H9 (cell line): Measurements from ENCODE around the gene ELFN2. TPM values are rescaled to one million over a fixed set of nuclear protein-coding genes. Genes with fewer than 3 reads are reported as not detected.
A peak's percentile ranks its signal among the peaks of the same experiment; 100 is the strongest.

ENCODE experiments used
- DNase-seq: peaks from one replicate; pipeline ENCODE4 v3.0.0-alpha.2; 2017
- H2AFZ ChIP-seq: one replicate; pipeline ENCODE4 v1.6.1; 2013; ENCODE audit warnings: mild to moderate bottlenecking, low read length, control low read depth, moderate library complexity
- H2AK5ac ChIP-seq: 2 replicates; pipeline ENCODE4 v1.6.1; 2013; ENCODE audit warnings: low read length, control low read depth, mixed read lengths; ENCODE audit not compliant: insufficient read length
- H2BK120ac ChIP-seq: one replicate; pipeline ENCODE4 v1.6.1; 2013; ENCODE audit warnings: low read depth, mild to moderate bottlenecking, low read length, control low read depth, inconsistent platforms; ENCODE audit not compliant: poor library complexity, severe bottlenecking
- H2BK12ac ChIP-seq: 2 replicates; pipeline ENCODE4 v1.6.1; 2013; ENCODE audit warnings: low read length, control low read depth, mixed read lengths, low read depth; ENCODE audit not compliant: insufficient read length
- H2BK15ac ChIP-seq: 2 replicates; pipeline ENCODE4 v1.6.1; 2013; ENCODE audit warnings: low read depth, low read length, control low read depth
- H2BK20ac ChIP-seq: one replicate; pipeline ENCODE4 v1.6.1; 2013; ENCODE audit warnings: low read depth, mild to moderate bottlenecking, low read length, control low read depth, inconsistent platforms; ENCODE audit not compliant: poor library complexity, severe bottlenecking
- H2BK5ac ChIP-seq: 2 replicates; pipeline ENCODE4 v1.6.1; 2013; ENCODE audit warnings: low read length, control low read depth, mixed read lengths; ENCODE audit not compliant: insufficient read length
- H3K14ac ChIP-seq: 2 replicates; pipeline ENCODE4 v1.6.1; 2013; ENCODE audit warnings: low read length, control low read depth; ENCODE audit not compliant: insufficient read depth
- H3K18ac ChIP-seq: 2 replicates; pipeline ENCODE4 v1.6.1; 2013; ENCODE audit warnings: low read depth, mild to moderate bottlenecking, mixed read lengths, low read length, control low read depth; ENCODE audit not compliant: insufficient read length
- H3K23ac ChIP-seq: 2 replicates; pipeline ENCODE4 v1.6.1; 2013; ENCODE audit warnings: low read length, control low read depth, mixed read lengths, low read depth; ENCODE audit not compliant: insufficient read length
- H3K23me2 ChIP-seq: 2 replicates; pipeline ENCODE4 v1.6.1; 2013; ENCODE audit warnings: low read depth, mild to moderate bottlenecking, mixed read lengths, low read length, control low read depth; ENCODE audit not compliant: insufficient read length, poor library complexity, severe bottlenecking
- H3K27ac ChIP-seq: 2 replicates; pipeline ENCODE4 v1.5.1; 2013; ENCODE audit warnings: low read length, control low read depth, mixed read lengths, low read depth; ENCODE audit not compliant: insufficient read length
- H3K27me3 ChIP-seq: 2 replicates; pipeline ENCODE4 v1.6.1; 2013; ENCODE audit warnings: low read length, control low read depth, inconsistent platforms; ENCODE audit not compliant: insufficient read depth
- H3K4ac ChIP-seq: 2 replicates; pipeline ENCODE4 v1.6.1; 2013; ENCODE audit warnings: low read depth, mild to moderate bottlenecking, control low read depth, inconsistent platforms, low read length, moderate library complexity
- H3K4me1 ChIP-seq: 2 replicates; pipeline ENCODE4 v1.6.1; 2013; ENCODE audit warnings: low read length, control low read depth, inconsistent platforms; ENCODE audit not compliant: insufficient read depth
- H3K4me2 ChIP-seq: 2 replicates; pipeline ENCODE4 v1.6.1; 2013; ENCODE audit warnings: low read length, control low read depth, mixed read lengths; ENCODE audit not compliant: insufficient read length, insufficient read depth
- H3K56ac ChIP-seq: 2 replicates; pipeline ENCODE4 v1.6.1; 2013; ENCODE audit warnings: low read depth, mild to moderate bottlenecking, mixed read lengths, low read length, control low read depth; ENCODE audit not compliant: insufficient read length
- H3K79me1 ChIP-seq: 2 replicates; pipeline ENCODE4 v1.6.1; 2013; ENCODE audit warnings: low read depth, mild to moderate bottlenecking, moderate library complexity, low read length, control low read depth, inconsistent platforms; ENCODE audit not compliant: insufficient read depth, poor library complexity, severe bottlenecking
- H3K79me2 ChIP-seq: 2 replicates; pipeline ENCODE4 v1.6.1; 2013; ENCODE audit warnings: low read length, control low read depth, inconsistent platforms; ENCODE audit not compliant: insufficient read depth
- H3K9ac ChIP-seq: 2 replicates; pipeline ENCODE4 v1.6.1; 2013; ENCODE audit warnings: low read length, control low read depth, mixed read lengths; ENCODE audit not compliant: insufficient read length; ENCODE audit errors: extremely low read depth
- H3K9me3 ChIP-seq: one replicate; pipeline ENCODE4 v1.6.1; 2013; ENCODE audit warnings: low read depth, low read length, inconsistent platforms; ENCODE audit not compliant: control insufficient read depth
- H3T11ph ChIP-seq: one replicate; pipeline ENCODE4 v1.6.1; 2013; ENCODE audit warnings: mild to moderate bottlenecking, low read length, control low read depth, inconsistent platforms
- H4K20me1 ChIP-seq: one replicate; pipeline ENCODE4 v1.6.1; 2013; ENCODE audit not compliant: control insufficient read depth, insufficient read length, insufficient read depth
- H4K5ac ChIP-seq: 2 replicates; pipeline ENCODE4 v1.6.1; 2013; ENCODE audit warnings: low read depth, mild to moderate bottlenecking, mixed read lengths, low read length, control low read depth; ENCODE audit not compliant: insufficient read length
- H4K8ac ChIP-seq: replicated peaks from 2 replicates; pipeline ENCODE4 v1.6.1; 2013; ENCODE audit warnings: low read length, control low read depth, mixed read lengths, low read depth; ENCODE audit not compliant: insufficient read length
- H4K91ac ChIP-seq: 2 replicates; pipeline ENCODE4 v1.6.1; 2013; ENCODE audit warnings: low read depth, mild to moderate bottlenecking, moderate library complexity, mixed read lengths, low read length, control low read depth; ENCODE audit not compliant: insufficient read length
- H3K27ac Mint-ChIP-seq, 3 experiments: 2 replicates in 2 of 3; 3 replicates in 1 of 3; pipeline ENCODE4 v1.8.0; 2020 to 2021; ENCODE audit warnings: mixed read lengths in 3 of 3, mild to moderate bottlenecking in 1 of 3, moderate library complexity in 1 of 3
- H3K27me3 Mint-ChIP-seq: 2 replicates; pipeline ENCODE4 v1.8.0; 2021; ENCODE audit warnings: low read depth, mild to moderate bottlenecking, moderate library complexity, mixed read lengths
- H3K36me3 Mint-ChIP-seq, 3 experiments: 2 replicates in 2 of 3; 3 replicates in 1 of 3; pipeline ENCODE4 v1.8.0; 2020 to 2021; ENCODE audit warnings: low read depth in 3 of 3, mixed read lengths in 3 of 3; ENCODE audit not compliant: insufficient read depth in 1 of 3
- H3K4me1 Mint-ChIP-seq, 2 experiments: 2 replicates each; pipeline ENCODE4 v1.8.0; 2020; ENCODE audit warnings: mixed read lengths in 2 of 2
- H3K4me3 Mint-ChIP-seq, 2 experiments: 2 replicates in 1 of 2; 3 replicates in 1 of 2; pipeline ENCODE4 v1.8.0; 2020 to 2021; ENCODE audit warnings: mild to moderate bottlenecking in 2 of 2, mixed read lengths in 2 of 2, moderate library complexity in 1 of 2
- H3K9me3 Mint-ChIP-seq, 2 experiments: 2 replicates in 1 of 2; 3 replicates in 1 of 2; pipeline ENCODE4 v1.8.0; 2020; ENCODE audit warnings: mild to moderate bottlenecking in 2 of 2, mixed read lengths in 2 of 2, moderate library complexity in 1 of 2
- WGBS: extraction: QIAGEN DNeasy Blood & Tissue Kit; methylation state at CpG from one replicate; pipeline ENCODE4 v1.1.7; 2013; ENCODE audit warnings: missing lambda C conversion rate, low lambda C conversion rate, mixed read lengths; ENCODE audit not compliant: insufficient read length; ENCODE audit errors: extremely low coverage; 5-methylcytosine and 5-hydroxymethylcytosine counted together
- total RNA-seq: library from RNA; stranded (reverse); gene quantifications from 2 replicates; pipeline ENCODE4 v1.2.1, GENCODE V29; 2021
- TF ChIP-seq, protein P1 (sequence below): fragments of 200-600 bp; sonication (generic); conservative IDR thresholded peaks from 3 replicates; pipeline ENCODE4 v1.8.0; 2021; ENCODE audit warnings: antibody characterized with exemption, mild to moderate bottlenecking

Gene ELFN2
- total RNA-seq, 1 experiment from 2014 or later, result 0.70 TPM

DNA sequence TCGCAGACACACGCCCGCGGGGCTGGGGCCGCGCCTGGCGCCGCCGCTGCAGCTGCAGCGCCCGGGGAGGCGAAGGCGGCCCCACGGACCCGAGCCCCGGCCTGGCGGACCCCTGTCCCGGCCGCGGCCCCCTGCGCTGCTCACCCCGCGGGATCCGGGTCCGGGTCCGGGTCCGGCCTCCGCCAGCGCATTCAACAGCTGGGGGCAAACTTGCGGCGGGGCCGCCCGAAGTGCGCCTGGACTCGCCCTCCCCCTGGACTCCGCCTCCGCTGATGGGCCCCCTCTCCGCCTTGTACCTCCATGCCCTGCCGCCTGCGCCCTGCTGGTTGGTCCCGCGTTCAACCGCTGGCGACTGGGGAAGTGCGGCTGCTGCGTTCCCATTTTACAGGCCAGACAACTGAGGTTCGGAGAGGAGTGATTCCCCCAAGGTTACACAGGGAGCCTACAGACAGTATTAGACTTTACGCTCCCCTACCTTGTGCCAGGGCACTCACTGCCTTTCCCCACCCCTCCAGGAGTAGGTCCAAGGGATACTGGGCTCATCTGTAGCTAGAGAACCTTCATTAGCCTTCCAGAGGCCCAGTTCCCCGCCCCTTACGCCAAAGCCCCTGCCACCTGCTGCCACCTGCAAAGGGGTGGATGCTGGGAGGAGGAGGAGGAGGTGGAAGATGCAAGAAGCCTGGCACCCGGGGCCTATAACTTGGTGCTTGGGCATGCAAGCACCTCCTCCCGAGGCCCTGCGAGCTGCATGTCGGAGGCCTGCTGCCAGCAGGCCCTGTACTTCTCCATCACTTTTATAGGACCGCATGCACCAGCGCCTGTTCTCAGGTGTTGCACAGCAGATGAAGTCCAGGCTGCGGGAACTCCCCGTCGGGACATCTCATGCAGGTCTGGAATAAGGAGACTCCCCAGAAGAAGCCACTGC is 694 bp upstream of the ELFN2 start:
- Histone ChIP-seq H3K79me1 (no peaks in the 10 kb centered on the region), H2BK5ac (no peak overlapping the region), H3K79me2 (no peaks in the 10 kb centered on the region), H3K4ac (no peak overlapping the region), H2AFZ (no peak overlapping the region), H4K91ac (no peak overlapping the region), H3K4me1 (no peaks in the 10 kb centered on the region), H2BK15ac (no peak overlapping the region), H2AK5ac (no peak overlapping the region), H2BK20ac (no peak overlapping the region), H3K9me3 (no peaks in the 10 kb centered on the region), H3K23me2 (peaks cover 6% of the 10 kb centered on the region), H3K9ac (no peak overlapping the region), H4K8ac (no peak overlapping the region), H3K27me3 (peaks cover 21% of the 10 kb centered on the region), H4K20me1 (no peaks in the 10 kb centered on the region), H3K18ac (no peak overlapping the region), H3K14ac (no peak overlapping the region; the same call in 1 of the 2 replicates), H3T11ph (no peak overlapping the region), H2BK12ac (no peak overlapping the region), H3K27ac (no peak overlapping the region), H3K4me2 (peak overlapping the region; percentile 56), H2BK120ac (no peak overlapping the region), H3K23ac (no peak overlapping the region), H4K5ac (no peak overlapping the region), H3K56ac (no peak overlapping the region)
- no peak for DNase-seq
- Mint-ChIP-seq H3K36me3 (no peaks in the 10 kb centered on the region; a peak in 1 of 7 replicates), H3K4me1 (peaks cover 23 to 38% of the 10 kb centered on the region in 2 experiments), H3K4me3 (peak overlapping the region; percentile 52 to 72), H3K9me3 (peaks cover 0 to 4% of the 10 kb centered on the region in 2 experiments; a peak in 2 of 5 replicates), H3K27ac (no peak overlapping the region), H3K27me3 (peaks cover 76% of the 10 kb centered on the region)
- TF ChIP-seq, protein P1, sequence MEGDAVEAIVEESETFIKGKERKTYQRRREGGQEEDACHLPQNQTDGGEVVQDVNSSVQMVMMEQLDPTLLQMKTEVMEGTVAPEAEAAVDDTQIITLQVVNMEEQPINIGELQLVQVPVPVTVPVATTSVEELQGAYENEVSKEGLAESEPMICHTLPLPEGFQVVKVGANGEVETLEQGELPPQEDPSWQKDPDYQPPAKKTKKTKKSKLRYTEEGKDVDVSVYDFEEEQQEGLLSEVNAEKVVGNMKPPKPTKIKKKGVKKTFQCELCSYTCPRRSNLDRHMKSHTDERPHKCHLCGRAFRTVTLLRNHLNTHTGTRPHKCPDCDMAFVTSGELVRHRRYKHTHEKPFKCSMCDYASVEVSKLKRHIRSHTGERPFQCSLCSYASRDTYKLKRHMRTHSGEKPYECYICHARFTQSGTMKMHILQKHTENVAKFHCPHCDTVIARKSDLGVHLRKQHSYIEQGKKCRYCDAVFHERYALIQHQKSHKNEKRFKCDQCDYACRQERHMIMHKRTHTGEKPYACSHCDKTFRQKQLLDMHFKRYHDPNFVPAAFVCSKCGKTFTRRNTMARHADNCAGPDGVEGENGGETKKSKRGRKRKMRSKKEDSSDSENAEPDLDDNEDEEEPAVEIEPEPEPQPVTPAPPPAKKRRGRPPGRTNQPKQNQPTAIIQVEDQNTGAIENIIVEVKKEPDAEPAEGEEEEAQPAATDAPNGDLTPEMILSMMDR, result no peak
- WGBS, result no CpG with 5 or more reads among the region's 59 CpGs
